ENCODE measurements around the gene ZNF584. TPM values are rescaled to one million over a fixed set of nuclear protein-coding genes. Genes with fewer than 3 reads are reported as not detected.

ZNF584 gene
- total RNA-seq, 1 donor from 2014 or later, result 31.1 TPM

DNA sequence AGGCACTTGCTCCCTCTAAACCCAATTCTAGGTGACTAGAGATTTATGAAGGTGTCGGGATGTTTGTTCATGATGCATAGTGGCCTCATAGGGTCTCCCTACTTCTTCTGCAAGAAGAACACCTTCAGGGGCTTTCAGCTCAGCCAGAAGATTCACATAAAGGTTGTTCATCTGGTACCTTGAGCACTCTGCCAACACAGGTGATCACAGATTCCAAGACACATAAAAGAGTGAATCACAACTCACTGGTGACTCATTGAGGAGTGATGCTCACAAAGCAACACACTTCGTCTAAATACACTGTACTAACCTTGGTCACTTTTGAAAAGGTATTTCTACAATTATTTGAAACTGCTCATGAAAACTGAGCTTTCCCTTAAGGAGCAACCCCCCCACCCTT lies 51.6 kb downstream of the ZNF584 start:
- Mint-ChIP-seq H3K36me3 (ENCODE audit: low read depth) (peaks cover 3% of the 10 kb centered on the region), H3K4me3 (no peak overlapping the region), H3K27ac (ENCODE audit: unreplicated experiment) (no peak overlapping the region), H3K27me3 (ENCODE audit: low read depth) (no peaks in the 10 kb centered on the region), H3K4me1 (no peaks in the 10 kb centered on the region), H3K9me3 (no peaks in the 10 kb centered on the region)
- TF ChIP-seq, protein P1, sequence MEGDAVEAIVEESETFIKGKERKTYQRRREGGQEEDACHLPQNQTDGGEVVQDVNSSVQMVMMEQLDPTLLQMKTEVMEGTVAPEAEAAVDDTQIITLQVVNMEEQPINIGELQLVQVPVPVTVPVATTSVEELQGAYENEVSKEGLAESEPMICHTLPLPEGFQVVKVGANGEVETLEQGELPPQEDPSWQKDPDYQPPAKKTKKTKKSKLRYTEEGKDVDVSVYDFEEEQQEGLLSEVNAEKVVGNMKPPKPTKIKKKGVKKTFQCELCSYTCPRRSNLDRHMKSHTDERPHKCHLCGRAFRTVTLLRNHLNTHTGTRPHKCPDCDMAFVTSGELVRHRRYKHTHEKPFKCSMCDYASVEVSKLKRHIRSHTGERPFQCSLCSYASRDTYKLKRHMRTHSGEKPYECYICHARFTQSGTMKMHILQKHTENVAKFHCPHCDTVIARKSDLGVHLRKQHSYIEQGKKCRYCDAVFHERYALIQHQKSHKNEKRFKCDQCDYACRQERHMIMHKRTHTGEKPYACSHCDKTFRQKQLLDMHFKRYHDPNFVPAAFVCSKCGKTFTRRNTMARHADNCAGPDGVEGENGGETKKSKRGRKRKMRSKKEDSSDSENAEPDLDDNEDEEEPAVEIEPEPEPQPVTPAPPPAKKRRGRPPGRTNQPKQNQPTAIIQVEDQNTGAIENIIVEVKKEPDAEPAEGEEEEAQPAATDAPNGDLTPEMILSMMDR (conservative IDR thresholded peaks at IDR 0.05), result no peak
- DNase-seq (ENCODE audit: low read depth, low spot score), result no peak

DNA sequence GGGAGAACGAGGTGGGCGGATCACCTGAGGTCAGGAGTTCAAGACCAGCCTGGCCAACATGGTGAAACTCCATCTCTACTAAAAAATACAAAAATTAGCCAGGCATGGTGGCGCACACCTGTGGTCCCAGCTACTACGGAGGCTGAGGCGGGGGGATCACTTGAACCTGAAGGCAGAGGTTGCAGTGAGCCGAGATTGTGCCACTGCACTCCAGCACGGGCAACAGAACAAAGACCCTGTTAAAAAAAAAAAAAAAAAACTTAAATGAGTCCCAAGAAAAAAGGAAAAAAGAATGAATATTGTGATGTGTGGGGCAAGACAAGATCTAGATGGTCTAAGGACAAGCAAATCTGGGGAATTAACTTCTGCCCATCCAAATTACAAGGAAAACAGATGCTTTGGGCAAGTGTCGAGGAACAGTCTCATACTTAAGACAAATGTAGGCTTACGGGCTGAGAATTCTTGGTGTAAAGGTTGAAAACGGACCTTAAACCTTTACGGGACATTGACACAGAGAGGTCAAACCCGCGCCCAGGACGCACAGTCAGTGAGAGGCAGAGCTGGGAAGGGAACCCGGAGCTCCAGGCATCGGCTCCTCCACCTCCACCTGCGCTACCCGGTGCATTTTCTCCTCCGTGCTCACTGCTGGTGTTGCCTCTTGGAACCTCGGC lies 57.8 kb downstream of the ZNF584 start:
- H3K4me1 Mint-ChIP-seq, result peaks cover 27% of the 10 kb centered on the region
- no peaks in the 10 kb centered on the region for H3K36me3 Mint-ChIP-seq (ENCODE audit: low read depth)
- no peak for DNase-seq (ENCODE audit: low read depth, low spot score)
- TF ChIP-seq, protein P1 (conservative IDR thresholded peaks at IDR 0.05), result no peak
- no peak overlapping the region for H3K27ac Mint-ChIP-seq (ENCODE audit: unreplicated experiment)
- peak overlapping the region; percentile 88 for H3K4me3 Mint-ChIP-seq
- H3K27me3 Mint-ChIP-seq (ENCODE audit: low read depth), result peaks cover 3% of the 10 kb centered on the region
- no peaks in the 10 kb centered on the region for H3K9me3 Mint-ChIP-seq

DNA sequence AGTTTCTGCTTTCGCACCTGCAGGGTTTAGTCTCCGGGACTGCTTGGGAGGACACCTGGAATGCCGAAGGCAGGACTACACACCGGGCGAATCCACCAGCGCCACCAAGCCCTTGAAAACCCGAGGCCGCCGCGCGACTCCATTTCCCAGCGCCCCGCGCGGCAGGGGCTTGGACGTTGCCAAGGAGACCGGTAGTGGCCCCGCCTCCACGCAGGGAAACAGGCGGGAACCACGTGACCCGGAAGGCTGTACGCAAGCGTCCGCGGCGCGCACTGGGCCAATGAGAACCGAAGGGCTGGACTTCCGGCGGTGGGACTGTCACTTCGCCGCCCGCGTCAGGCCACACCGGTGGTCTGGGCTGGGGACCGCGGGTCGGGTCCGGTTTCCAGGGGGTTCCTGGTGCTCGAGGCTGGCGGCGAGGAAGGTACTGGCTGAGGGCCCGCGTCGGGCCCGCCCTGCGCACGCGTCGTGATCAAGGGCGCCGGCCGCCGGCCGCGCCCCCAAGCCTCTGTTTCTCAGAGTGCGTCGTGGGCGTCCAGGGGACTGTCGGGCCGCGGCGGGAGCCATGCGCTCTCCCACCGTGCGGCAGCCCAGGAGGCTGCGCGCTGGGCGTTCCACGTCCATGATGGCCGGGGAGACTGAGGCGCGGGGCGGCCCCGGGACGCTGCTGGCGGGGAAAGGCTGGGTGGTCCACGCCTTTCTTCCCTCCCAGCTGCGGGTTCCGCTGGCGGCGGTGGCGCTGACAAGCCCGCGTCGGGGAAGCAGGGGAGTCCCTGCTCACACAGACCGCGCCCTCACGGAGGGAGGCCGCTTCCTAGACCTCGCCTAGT lies 58.5 kb downstream of the ZNF584 start, which contains the start of gene ZNF324:
Gene ZNF324 (plus strand): TSS at position 321 of the 830 bp plus-strand sequence. CDS start 2,106 bp downstream, outside the sequence.
- no peaks in the 10 kb centered on the region for H3K9me3 Mint-ChIP-seq
- H3K27me3 Mint-ChIP-seq (ENCODE audit: low read depth), result peaks cover 3% of the 10 kb centered on the region
- H3K4me3 Mint-ChIP-seq, result peak within 1 kb of the TSS; percentile 88
- TF ChIP-seq, protein P1 (conservative IDR thresholded peaks at IDR 0.05), result no peak
- peak; percentile 96 for DNase-seq (ENCODE audit: low read depth, low spot score)
- peak within 1 kb of the TSS; percentile 67 for H3K27ac Mint-ChIP-seq (ENCODE audit: unreplicated experiment)
- no peaks in the 10 kb centered on the region for H3K36me3 Mint-ChIP-seq (ENCODE audit: low read depth)
- H3K4me1 Mint-ChIP-seq, result peaks cover 27% of the 10 kb centered on the region

Small RNAs within 50 kb of the gene (microRNA-seq; reads per million reads assigned to microRNA genes)
- 2.4 reads per million for gene MIR4754

Other genes with a start within 250 kb of the ZNF584 start
- 25.6 and 26.8 TPM in 2 replicates for gene ZNF274, start 225.6 kb upstream of the ZNF584 start, total RNA-seq
- gene ZNF544, start 179.7 kb upstream of the ZNF584 start, total RNA-seq, result 47.4 and 56.1 TPM in 2 replicates
- gene ZNF8, start 129.7 kb upstream of the ZNF584 start, total RNA-seq, result 20.0 and 20.5 TPM in 2 replicates
- gene ERVK3-1, start 103.3 kb upstream of the ZNF584 start, total RNA-seq, result 46.4 and 47.6 TPM in 2 replicates
- gene ZSCAN22, start 81.7 kb upstream of the ZNF584 start, total RNA-seq, result 6.2 and 6.3 TPM in 2 replicates
- 17.6 and 17.8 TPM in 2 replicates for gene A1BG, start 55.2 kb upstream of the ZNF584 start, total RNA-seq
- 8.4 and 9.1 TPM in 2 replicates for gene ZNF497, start 45.9 kb upstream of the ZNF584 start, total RNA-seq
- 4.5 and 5.0 TPM in 2 replicates for gene ZNF837, start 27.6 kb upstream of the ZNF584 start, total RNA-seq
- 1,209 and 1,215 TPM in 2 replicates for gene RPS5, start 21.4 kb upstream of the ZNF584 start, total RNA-seq
- 1.5 and 1.6 TPM in 2 replicates for gene RNF225, start 13.0 kb upstream of the ZNF584 start, total RNA-seq
- 0.28 and 0.52 TPM in 2 replicates for gene ZNF132, start 31.5 kb downstream of the ZNF584 start, total RNA-seq
- gene ZNF324B, start 43.0 kb downstream of the ZNF584 start, total RNA-seq, result 11.9 and 14.8 TPM in 2 replicates
- gene ZNF324, start 58.4 kb downstream of the ZNF584 start, total RNA-seq, result 17.5 and 18.8 TPM in 2 replicates
- gene ZNF446, start 67.7 kb downstream of the ZNF584 start, total RNA-seq, result 16.5 and 18.6 TPM in 2 replicates
- gene SLC27A5, start 103.3 kb downstream of the ZNF584 start, total RNA-seq, result 16.2 and 17.5 TPM in 2 replicates
- gene ZBTB45, start 111.2 kb downstream of the ZNF584 start, total RNA-seq, result 24.1 and 27.3 TPM in 2 replicates
- gene TRIM28, start 135.4 kb downstream of the ZNF584 start, total RNA-seq, result 964 and 1,000 TPM in 2 replicates
- gene CHMP2A, start 146.5 kb downstream of the ZNF584 start, total RNA-seq, result 61.6 and 64.6 TPM in 2 replicates
- gene UBE2M, start 150.0 kb downstream of the ZNF584 start, total RNA-seq, result 113 and 119 TPM in 2 replicates
- 40.5 and 43.3 TPM in 2 replicates for gene MZF1, start 164.7 kb downstream of the ZNF584 start, total RNA-seq